Measurements from ENCODE around the gene NDUFB7.
"Not testable (repeated sequence)": the region's sequence is repeated elsewhere in the genome, so short reads cannot be mapped to it uniquely, and the experiment has no call there.

Gene NDUFB7

GRCh38 chr19:14562660-14563589 is 8.9 kb downstream of the NDUFB7 start:
- Mint-ChIP-seq H3K9me3 (no peaks in the 10 kb centered on the region), H3K4me1 (peaks cover 47% of the 10 kb centered on the region), H3K27ac (peak overlapping the region; percentile 92), H3K36me3 (peaks cover 21% of the 10 kb centered on the region), H3K4me3 (peak overlapping the region; percentile 59)
- ATAC-seq: no peak
- no peak for DNase-seq (ENCODE audit: low spot score in 2 of 2)

DNA sequence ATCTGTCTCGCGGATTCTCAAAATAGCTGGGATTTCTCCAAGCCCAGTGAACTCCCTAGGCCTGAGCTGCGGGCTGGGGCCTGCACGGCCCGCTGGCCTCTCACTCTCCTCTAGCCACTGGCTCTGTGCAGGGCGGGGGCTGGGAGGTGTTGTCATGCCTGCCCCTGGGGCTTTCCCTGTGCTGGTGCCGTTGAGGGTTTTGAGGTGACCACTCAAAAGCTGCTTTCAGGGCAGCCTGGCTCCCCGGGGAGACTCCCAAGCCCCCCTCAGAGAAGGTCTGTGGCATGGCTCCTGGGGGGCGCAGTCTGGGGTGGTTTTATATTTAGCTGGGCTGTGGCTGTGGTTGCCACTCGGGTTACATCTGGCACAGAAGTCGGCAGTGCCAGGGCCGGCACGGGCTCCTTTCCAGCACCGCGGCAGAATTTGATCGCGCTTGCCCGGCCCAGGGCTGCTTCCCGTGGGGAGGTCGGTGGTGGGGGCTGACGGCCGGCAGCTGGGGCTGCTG is 10.0 kb downstream of the NDUFB7 start:
- Mint-ChIP-seq H3K4me3 (peak overlapping the region; percentile 59), H3K36me3 (peaks cover 14% of the 10 kb centered on the region), H3K4me1 (peaks cover 38% of the 10 kb centered on the region), H3K27ac (peak overlapping the region; percentile 92), H3K9me3 (no peaks in the 10 kb centered on the region)
- no peak for DNase-seq (ENCODE audit: low spot score in 2 of 2)
- ATAC-seq: peak; percentile 51

DNA sequence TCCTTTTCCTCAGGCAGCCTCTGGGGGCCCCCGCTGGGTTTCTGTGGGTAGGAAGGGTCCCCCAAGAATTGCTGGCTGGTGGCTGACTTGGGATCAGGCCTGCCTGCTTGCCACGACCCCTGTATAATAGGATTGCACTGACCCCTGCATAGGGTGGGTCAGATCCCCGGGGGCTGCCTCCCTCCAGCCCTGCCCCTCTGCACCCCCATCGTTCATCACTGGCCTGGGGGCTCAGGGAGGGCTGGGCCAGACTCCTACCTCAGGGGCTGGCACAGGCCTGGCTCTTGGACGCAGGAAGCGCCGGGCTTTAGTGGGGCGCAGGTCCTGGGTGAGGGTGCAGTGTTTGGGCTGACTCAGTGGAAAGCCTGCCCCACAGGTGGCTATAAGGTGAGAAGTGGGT is 10.6 kb downstream of the NDUFB7 start:
- H3K9me3 Mint-ChIP-seq: no peaks in the 10 kb centered on the region
- no peak for DNase-seq (ENCODE audit: low spot score in 2 of 2)
- no peak for ATAC-seq
- H3K4me3 Mint-ChIP-seq: peak overlapping the region; percentile 59
- H3K27ac Mint-ChIP-seq: peak overlapping the region; percentile 92
- H3K4me1 Mint-ChIP-seq: peaks cover 39% of the 10 kb centered on the region
- peaks cover 18% of the 10 kb centered on the region for H3K36me3 Mint-ChIP-seq

DNA sequence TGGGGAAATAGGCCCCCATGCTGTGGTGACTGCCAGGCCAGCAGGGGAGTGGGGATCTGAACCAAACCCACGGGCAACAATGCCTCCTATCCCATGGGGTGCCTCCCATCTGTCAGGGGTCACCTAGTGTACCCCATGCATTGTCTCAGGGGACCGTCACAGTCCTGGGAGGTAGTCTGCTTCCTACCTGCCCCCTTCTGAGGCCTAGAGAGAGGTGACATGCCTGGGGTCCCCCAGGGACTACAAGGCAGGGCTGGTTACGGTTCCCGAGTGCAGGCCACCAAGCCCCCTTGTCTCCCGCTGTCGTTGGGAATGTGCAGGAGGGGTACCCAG is 11.1 kb downstream of the NDUFB7 start:
- H3K9me3 Mint-ChIP-seq: no peaks in the 10 kb centered on the region
- H3K4me3 Mint-ChIP-seq: no peak overlapping the region
- no peak for DNase-seq (ENCODE audit: low spot score in 2 of 2)
- ATAC-seq: no peak
- H3K36me3 Mint-ChIP-seq: peaks cover 14% of the 10 kb centered on the region
- peak overlapping the region; percentile 69 for H3K27ac Mint-ChIP-seq
- peaks cover 39% of the 10 kb centered on the region for H3K4me1 Mint-ChIP-seq

DNA sequence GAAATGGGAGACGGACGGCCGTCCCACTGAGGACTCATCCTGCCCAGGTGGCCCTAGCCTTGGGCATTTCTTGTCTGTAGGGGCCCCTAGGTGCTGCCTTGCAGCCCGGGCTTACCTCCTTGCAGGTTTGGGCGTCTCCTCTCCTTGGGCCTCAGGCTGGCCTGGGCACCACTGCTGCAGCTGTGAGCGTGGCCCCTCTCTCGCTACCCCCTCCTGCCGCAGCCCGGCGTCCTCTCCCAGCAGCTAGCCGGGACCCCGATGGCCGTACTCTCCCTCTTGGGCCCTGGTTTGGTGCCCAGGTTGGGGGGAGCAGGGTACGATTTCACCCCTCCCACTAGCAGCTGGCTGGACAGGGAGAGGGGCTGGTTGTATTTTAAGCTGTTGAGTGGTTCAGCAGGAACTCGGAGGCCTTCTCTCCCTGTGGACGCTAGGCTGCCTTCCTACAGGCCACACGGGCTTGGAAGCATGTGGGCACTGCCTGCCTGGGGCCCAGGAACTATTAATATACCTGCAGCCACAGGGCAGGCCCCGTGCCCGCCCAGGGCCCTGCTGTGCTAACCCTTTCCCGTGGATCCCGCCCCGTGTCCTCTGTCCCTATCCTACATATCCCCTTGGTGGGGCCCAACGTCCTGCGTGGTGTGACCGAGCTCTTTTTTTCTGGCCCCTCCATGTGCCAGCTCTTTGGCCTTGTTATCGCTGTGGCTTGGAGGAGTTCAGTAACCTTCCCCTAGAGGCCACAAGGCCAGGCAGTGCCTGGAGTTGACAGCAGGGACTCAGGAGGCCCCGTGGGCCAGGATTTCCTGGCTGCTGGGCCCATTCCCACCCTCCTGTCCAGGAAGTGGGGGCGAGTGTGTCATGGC is 11.7 kb downstream of the NDUFB7 start:
- ATAC-seq (no peak), DNase-seq (ENCODE audit: low spot score in 2 of 2) (no peak)
- H3K27ac Mint-ChIP-seq: peak overlapping the region; percentile 69
- H3K36me3 Mint-ChIP-seq: peaks cover 11% of the 10 kb centered on the region
- H3K4me3 Mint-ChIP-seq: no peak overlapping the region
- peaks cover 39% of the 10 kb centered on the region for H3K4me1 Mint-ChIP-seq
- no peaks in the 10 kb centered on the region for H3K9me3 Mint-ChIP-seq

DNA sequence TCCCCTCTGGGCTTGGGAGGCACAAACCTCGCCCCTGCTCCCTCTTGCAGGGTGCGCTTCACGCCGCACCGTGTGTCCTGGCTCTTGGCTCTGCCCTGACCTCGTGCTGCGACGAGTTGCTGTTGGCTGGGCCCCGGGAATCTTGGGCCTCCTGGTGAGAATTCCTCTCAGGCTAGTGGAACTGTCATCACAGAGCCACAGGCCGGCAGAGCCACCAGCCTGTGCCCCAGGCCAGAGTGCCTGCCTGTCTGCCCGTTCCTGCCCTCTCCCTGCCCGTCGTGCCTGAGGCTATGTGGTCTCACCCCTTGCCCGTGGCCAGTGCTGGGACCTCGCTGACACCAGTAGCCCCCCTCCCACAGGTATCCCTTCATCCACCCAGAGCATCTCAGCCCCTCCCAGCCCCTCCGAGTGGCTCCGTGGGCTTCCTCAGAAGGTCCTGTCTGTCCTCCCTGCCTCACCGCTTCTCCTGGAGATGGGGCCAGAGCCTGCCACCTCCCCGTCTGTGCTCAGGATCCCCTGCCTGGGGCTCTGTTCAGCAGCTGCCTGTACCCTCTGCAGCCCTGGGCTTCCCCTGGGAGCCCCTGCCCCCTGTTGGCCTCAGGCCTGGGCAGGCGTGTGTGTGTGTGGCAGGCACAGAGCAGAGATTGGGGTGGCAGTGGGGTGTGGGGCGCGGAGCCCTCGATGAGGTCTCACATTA is 13.3 kb downstream of the NDUFB7 start:
- Mint-ChIP-seq H3K27ac (no peak overlapping the region), H3K36me3 (peaks cover 6% of the 10 kb centered on the region), H3K4me1 (peaks cover 39% of the 10 kb centered on the region), H3K4me3 (no peak overlapping the region), H3K9me3 (no peaks in the 10 kb centered on the region)
- DNase-seq (ENCODE audit: low spot score in 2 of 2) (no peak), ATAC-seq (no peak)

GRCh38 chr19:14556662-14557188 is 15.1 kb downstream of the NDUFB7 start:
- H3K36me3 Mint-ChIP-seq: peaks cover 6% of the 10 kb centered on the region
- peaks cover 54% of the 10 kb centered on the region for H3K4me1 Mint-ChIP-seq
- DNase-seq (ENCODE audit: low spot score in 2 of 2) (peak; percentile 72 to 86), ATAC-seq (peak; percentile 87)
- H3K27ac Mint-ChIP-seq: peak overlapping the region; percentile 96
- H3K4me3 Mint-ChIP-seq: peak overlapping the region; percentile 72
- H3K9me3 Mint-ChIP-seq: no peaks in the 10 kb centered on the region

DNA sequence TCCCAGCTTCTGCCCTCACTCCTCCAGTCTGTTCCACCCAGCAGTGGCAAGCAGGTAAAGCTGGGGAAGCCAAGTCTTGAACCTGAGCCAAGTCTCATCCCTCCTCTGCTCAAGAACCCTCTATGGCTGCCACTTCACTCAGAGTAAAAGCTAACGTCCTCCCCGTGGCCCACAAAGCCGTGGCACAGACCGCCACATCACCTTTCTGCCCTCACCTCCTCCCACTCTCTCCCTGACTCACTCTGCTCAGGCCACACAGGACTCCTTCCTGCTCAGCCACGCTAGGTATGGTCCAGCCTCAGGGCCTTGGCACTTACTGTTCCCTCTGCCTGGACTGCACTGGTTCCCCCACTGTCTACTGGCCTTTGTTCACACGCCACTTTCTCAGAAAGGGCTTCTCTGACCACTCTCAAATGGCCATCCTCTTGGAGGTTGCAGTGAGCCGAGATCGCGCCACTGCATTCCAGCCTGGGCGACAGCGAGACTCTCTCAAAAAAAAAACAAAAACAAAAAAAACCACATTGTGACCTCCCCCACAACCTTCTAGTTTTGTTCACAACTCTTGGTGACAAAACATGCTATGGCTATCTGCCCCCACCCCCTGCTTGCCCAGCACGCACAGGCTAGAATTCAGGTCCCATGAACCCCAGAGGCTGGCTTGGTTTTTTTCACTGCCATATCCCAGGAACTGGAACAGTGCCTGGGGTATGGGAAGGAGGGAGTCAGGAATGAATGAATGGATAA is 15.8 kb downstream of the NDUFB7 start:
- Mint-ChIP-seq H3K9me3 (no peaks in the 10 kb centered on the region), H3K4me1 (peaks cover 57% of the 10 kb centered on the region), H3K27ac (peak overlapping the region; percentile 96), H3K4me3 (peak overlapping the region; percentile 72), H3K36me3 (peaks cover 6% of the 10 kb centered on the region)
- peak; percentile 80 for ATAC-seq
- peak in 1 of 2 donors; percentile 32 for DNase-seq (ENCODE audit: low spot score in 2 of 2)

GRCh38 chr19:14554382-14554812 is 17.5 kb downstream of the NDUFB7 start:
- H3K4me1 Mint-ChIP-seq: peaks cover 65% of the 10 kb centered on the region
- no peak for ATAC-seq
- H3K4me3 Mint-ChIP-seq: no peak overlapping the region
- peak overlapping the region; percentile 77 for H3K27ac Mint-ChIP-seq
- peaks cover 14% of the 10 kb centered on the region for H3K36me3 Mint-ChIP-seq
- no peak for DNase-seq (ENCODE audit: low spot score in 2 of 2)
- H3K9me3 Mint-ChIP-seq: no peaks in the 10 kb centered on the region

DNA sequence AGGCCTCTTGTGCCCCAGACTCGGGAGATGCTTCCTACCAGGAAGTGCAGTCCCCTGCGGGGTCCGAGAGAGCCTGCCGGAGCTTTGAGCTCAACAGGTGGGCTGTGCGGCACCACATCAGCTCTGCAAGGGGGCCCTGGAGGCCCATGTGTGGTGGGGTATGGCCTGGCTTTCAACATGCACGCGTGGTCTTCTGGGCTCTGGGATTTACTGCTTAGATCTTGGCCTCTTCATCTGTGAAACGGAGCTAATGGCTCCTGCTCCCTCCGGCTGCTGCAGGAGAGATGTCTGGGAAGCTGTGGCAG is 18.0 kb downstream of the NDUFB7 start:
- H3K4me1 Mint-ChIP-seq: peaks cover 65% of the 10 kb centered on the region
- no peaks in the 10 kb centered on the region for H3K9me3 Mint-ChIP-seq
- no peak for DNase-seq (ENCODE audit: low spot score in 2 of 2)
- no peak for ATAC-seq
- peaks cover 19% of the 10 kb centered on the region for H3K36me3 Mint-ChIP-seq
- H3K4me3 Mint-ChIP-seq: no peak overlapping the region
- peak overlapping the region; percentile 77 for H3K27ac Mint-ChIP-seq

GRCh38 chr19:14553042-14553938 is 18.6 kb downstream of the NDUFB7 start:
- H3K4me3 Mint-ChIP-seq: no peak overlapping the region
- H3K4me1 Mint-ChIP-seq: peaks cover 65% of the 10 kb centered on the region
- H3K27ac Mint-ChIP-seq: peak overlapping the region; percentile 90
- DNase-seq (ENCODE audit: low spot score in 2 of 2) (no peak), ATAC-seq (no peak)
- peaks cover 24% of the 10 kb centered on the region for H3K36me3 Mint-ChIP-seq
- H3K9me3 Mint-ChIP-seq: no peaks in the 10 kb centered on the region

DNA sequence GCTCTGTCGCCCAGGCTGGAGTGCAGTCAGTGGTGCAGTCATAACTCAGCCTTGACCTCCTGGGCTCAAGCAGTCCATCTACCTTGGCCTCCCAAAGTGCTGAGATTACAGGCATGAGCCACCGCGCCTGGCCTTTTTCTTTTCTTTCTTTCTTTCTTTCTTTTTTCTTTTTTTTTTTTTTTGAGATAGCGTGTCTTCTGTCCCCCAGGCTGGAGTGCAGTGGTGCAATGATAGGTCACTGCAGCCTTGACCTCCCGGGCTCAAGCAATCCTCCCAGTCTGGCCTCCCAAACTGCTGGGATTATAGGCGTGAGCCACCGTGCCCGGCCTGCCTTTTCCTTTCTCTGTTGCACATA is 19.9 kb downstream of the NDUFB7 start:
- Mint-ChIP-seq H3K4me1 (peaks cover 64% of the 10 kb centered on the region), H3K27ac (peak overlapping the region; percentile 90), H3K4me3 (peak overlapping the region; percentile 44), H3K36me3 (peaks cover 24% of the 10 kb centered on the region)
- H3K9me3 Mint-ChIP-seq; DNase-seq (ENCODE audit: low spot score in 2 of 2); ATAC-seq: not testable (repeated sequence)

GRCh38 chr19:14551134-14552005 is 20.5 kb downstream of the NDUFB7 start:
- peaks cover 58% of the 10 kb centered on the region for H3K4me1 Mint-ChIP-seq
- peak overlapping the region; percentile 90 for H3K27ac Mint-ChIP-seq
- H3K4me3 Mint-ChIP-seq: peak overlapping the region; percentile 44

More at GRCh38 chr19:14551134-14552005, 20.5 kb downstream of the NDUFB7 start:
- H3K36me3 Mint-ChIP-seq: peaks cover 20% of the 10 kb centered on the region
- not testable (repeated sequence) for H3K9me3 Mint-ChIP-seq
- ATAC-seq: peak; percentile 89
- peak; percentile 40 to 67 for DNase-seq (ENCODE audit: low spot score in 2 of 2)
